NCI-H2107 (cell line): Measurements from ENCODE around the gene ARMC7.

Experiments
- DNase-seq: peaks from one replicate; lab custom pipeline; 2025; lab: John Stamatoyannopoulos, UW

ARMC7 gene

DNA sequence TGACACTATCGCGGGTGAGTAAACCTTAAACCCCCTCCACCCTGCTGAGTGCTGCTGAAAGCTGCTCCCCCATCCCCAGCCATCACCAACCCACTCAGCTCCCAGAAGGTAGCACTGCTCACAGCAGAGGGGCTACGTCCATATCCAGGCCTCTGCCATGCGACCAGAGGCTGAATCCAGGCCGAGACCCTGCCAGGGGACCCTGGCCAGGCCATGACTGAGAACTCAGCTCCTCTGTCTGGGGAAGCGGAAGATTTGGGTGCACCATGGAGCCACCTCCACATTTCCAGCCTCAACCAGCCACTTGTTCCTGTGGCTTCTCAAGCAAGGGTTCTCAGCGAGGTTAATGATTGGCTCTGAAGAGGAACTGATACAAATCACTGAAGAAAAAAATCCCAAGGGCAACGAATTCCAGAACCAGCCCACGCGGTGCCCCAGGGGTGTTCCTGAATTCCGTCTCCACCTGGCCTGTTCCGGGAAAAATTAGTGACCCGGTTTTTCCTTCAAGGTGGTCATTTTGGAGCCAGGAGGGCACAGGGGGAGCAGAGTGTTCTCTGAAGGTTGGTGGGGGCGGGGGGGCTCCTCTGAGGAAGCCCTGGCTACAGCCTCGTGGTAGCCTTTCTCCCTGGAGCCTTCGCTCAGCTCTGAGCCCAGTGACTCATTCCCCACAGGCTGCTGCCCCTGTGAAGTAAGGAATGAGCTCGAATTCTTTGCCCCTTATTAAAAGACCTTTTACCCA is 31.3 kb upstream of the ARMC7 start:
- no peak for DNase-seq

DNA sequence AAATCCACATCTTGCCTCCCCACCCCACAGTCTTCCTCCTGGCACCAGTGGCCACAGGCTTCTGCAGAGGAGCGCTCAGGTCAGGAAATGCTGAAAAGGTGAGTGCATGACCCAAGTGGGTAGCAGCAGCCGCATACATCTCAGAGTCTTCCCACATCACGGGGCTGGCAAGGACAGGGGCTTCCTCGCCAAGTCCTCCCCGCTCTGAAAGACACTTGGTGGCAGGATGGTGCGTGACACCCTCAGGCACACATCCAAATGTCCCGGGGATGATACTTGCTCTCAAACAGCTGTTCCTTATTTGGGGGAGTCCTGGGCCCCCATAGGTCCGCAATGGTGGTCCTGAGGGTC is 30.8 kb upstream of the ARMC7 start:
- no peak for DNase-seq

- DNase-seq: no peak
Observed at GRCh38 chr17:75081611-75082540, 27.9 kb upstream of the ARMC7 start.

DNA sequence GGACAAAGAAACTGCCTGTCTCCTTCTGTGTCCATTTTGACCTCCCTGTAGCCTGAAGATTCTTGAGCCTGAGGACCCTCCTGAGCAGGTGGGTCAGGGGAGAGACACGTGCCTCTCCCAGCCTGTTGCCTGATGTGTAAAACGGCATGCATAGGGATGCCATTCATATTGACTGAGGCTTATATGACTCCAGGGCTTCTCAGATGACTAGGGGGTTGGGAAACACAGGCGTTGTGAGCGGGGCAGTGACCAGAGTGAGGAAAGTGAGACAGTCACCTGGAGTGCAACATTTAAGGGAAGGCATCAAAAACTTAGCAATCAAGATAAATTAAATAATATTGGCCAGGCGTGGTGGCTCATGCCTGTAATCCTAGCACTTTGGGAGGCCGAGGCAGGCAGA is 27.1 kb upstream of the ARMC7 start:
- no peak for DNase-seq

DNA sequence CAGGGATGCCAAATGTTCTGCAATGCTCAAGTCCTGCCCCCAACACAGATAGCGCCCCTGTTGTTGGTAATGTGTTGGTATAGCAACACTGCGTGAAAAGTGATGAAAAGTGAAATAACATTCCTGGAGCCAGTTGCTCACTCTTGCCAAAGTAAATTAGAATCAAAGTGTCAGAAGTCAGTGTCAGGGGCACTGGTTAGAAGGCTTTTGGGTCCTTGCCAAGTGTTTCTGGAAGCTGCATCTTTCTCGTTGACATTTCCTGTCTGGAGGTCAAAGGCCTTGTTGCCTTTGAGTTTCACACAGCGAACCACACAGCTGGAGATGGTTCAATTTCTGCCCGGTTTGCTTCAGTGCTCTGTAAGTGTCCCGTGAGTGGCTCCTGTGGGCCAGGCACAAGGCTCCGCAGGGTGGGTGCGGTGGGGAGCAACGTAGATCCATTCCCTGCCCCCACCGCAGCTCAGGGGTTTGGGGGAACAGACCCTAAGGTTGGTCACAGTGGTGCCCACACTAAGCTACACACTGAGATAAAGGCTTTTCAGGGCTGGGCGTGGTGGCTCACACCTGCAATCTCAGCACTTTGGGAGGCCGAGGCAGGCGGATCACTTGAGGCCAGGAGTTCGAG is 25.6 kb upstream of the ARMC7 start:
- no peak for DNase-seq

- DNase-seq: no peak
Observed at GRCh38 chr17:75086496-75087181, 23.1 kb upstream of the ARMC7 start.

- DNase-seq: no peak
Observed at GRCh38 chr17:75087182-75087557, 22.6 kb upstream of the ARMC7 start.

DNA sequence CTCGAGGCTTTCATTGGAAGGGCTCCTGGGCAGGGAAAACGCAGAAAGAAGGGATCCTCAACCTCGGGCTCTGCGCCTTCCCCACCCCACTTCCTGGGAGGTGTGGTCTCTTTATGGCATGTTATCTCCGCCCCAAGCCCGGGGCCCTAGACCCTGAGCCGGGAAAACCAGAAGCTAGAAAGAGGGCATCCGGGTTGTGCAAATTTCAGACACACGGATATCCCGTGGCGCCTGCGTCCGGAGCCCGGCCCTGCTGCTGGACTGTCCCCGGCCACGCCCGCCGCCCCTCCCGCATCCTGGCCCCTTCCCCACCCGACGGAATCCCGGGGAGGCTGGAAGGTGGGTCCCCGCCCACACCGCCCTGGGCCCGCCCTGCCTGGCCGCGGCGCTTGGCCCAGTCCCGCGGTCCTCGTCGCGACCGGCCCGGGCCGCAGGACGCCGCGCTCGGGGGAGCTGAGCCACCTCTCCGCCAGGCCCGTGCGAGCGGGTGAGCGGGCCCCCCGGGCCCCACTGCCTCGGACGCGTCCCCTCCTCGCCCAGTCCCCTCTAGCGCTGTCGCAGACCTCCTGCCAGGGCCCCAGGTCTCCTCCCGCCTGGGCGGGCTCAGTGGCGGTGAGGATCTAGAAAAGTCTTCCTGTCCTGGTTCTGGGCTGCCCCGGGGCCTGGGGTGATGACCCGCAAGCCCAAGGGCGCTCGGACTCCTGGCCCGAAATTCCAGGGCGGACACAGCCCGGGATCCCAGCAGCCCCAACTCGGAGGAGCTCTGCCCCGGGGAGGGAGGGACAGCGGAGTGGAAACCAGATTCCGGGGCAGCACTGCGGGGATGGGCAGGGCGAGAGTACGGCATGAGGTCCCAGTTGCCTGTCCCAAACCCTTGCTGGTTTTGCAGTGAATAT is 22.0 kb upstream of the ARMC7 start, which contains the start of gene SLC16A5:
Gene SLC16A5, plus strand, starts transcription at position 397 of the 896 bp plus-strand sequence. CDS start 5,683 bp downstream, outside the sequence.
- DNase-seq: no peak

DNA sequence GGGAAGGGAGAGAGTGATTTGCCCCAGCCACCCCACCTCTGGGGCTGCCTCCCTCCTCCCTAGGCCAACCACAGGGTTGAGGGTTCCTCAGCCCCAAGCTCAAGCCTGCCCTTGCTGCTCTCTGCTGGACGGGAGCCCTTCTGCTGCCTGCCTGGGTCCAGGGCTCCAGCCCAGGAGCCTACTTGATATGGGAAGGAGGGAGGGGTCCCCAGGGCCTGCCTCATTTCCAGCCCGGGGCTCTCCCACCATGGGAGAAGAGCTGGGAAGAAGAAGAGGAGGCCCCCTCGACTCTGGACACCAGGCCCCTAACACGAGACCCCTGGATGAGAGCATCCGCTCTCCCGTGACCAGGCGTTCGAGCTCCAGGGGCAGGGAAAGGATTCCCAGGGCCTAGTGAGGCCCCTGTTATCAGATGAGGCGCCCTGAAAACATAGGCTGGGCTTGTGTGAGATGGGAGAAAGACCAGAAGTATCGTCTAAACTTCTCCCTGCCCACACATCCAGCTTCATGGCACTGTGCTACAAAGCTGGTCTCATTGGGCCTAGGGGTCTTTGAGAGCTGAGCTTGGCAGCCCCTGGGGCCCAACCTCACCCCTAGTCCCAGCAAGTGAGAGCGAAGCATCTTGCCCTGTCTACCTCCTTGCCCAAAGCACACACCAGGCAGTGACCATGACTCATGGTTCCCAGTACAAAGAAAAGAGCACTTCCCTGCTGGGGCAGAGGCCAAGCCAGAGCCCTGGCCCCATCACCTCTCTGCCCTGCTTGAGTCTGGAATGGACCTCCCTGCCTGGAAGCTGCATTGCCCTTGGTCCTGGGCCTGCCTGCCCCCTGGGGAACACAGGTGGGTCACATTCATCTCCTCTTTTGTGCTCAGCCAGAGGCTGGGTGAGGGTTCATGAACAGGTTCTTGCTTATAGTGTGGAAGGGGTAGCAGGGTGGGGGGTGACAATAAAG is 21.0 kb upstream of the ARMC7 start:
- no peak for DNase-seq

- no peak for DNase-seq
Observed at GRCh38 chr17:75090871-75091854, 18.6 kb upstream of the ARMC7 start.

DNA sequence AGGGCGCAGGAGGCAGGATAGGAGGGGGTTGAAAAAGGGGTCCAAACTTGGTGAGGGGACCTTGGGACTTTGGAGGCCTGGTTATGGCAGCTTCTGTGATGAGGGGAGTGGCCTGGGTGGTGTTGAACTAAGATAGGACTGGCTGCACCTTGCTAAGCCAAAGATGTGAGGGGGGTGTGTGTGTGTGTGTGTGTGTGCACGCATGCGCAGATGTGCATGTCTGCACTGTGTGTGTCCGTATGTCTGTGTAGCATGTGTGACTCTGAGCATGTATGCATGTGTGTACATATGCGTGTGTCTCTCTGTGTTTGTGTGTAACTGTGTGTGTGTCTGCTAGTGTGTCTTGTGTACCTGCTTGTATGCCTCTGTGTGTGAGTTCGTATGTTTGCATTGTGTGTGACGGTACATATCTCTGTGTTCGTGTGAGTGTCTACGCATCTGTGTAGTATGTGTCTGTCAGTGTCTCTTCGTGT is 17.9 kb upstream of the ARMC7 start:
- no peak for DNase-seq

DNA sequence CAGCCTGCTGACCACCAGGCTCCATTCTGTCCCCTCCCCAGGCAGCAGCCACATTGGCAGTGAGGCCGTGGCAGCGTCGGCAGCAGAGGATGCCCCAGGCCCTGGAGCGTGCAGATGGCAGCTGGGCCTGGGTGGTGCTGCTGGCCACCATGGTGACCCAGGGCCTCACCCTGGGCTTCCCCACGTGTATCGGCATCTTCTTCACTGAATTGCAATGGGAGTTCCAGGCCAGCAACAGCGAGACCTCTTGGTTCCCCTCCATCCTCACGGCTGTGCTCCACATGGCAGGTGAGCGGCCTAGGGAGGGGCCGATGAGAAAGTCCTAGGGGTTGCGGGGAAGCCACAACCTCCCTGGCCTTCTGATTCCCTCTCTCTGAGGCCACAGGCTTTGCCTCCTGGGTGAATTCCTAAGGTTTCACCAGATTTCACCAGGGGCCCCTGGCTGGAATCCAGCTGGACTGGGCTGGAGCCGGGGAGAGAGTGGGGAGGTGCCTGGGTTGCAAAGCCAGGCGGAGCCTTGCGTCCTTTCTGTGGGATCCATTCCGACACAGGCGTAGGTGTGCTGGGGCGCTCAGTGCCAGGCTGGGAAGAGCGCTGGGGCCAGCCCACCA is 16.1 kb upstream of the ARMC7 start:
- no peak for DNase-seq

DNA sequence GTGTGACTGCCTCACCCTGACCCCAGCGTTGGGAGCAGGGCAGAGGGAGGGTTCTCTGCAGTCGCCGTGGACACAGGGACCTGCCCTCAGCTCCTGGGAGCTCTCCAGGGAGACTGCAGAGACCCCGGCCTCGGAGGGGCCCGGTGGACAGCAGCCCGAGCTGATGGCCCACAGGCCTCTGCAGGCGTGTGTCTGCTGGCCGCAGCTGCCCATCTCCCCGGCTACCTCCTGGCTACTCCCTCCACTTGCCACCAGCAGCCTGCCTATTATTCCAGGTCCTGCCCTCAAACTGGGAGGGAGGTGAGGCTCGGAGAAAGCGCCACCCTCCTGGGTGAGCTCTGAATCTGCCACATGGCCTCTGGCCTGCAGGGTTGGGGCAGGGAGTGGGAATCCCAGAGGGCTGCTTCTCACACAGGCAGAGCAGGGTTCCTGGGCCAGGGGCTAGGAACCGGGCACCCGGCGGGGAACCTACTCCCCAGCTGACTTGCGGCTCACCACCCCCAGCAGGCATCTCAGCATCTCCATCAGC is 14.8 kb upstream of the ARMC7 start:
- DNase-seq: no peak

GRCh38 chr17:75096082-75096625 is 13.6 kb upstream of the ARMC7 start:
- DNase-seq: no peak

DNA sequence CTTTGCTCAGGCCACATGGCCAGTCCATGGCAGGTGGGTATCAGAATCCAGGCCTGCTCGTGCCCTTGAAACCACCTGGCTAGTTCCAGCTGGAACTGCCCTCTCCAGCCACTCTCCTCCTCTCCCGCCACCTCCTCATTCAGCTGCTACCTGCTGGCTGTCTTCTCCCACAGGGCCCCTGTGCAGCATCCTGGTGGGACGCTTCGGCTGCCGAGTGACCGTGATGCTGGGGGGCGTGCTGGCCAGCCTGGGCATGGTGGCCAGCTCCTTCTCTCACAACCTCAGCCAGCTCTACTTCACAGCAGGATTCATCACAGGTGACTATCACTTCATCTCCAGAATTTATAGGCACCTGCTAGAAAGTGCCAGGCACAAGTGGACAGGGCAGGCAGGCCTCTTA is 11.9 kb upstream of the ARMC7 start:
- DNase-seq: no peak

DNA sequence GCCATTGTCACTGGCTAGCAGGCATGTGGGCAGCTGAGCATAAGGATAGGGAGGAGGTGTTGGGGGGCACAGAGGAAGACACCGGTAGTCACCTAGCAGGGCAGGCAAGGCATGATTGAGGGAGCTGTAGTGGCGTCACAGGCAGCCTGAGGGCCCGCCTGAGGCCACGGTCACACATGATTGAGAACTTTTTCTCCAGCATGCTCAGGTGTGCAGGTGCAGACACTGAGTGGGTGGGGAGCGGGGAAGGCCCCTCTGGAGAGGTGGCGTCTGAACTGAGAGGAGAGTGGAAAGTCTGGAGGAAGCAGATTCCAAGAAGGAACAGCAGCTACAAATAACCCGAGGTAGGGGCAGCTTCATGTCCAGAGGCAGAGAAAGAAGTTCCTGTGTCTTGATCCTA is 10.9 kb upstream of the ARMC7 start:
- no peak for DNase-seq

- no peak for DNase-seq
Observed at GRCh38 chr17:75099881-75100595, 9.7 kb upstream of the ARMC7 start.
